Lung (tissue), 12 donors: ENCODE measurements around the gene VEGFB. TPM values are rescaled to one million over a fixed set of nuclear protein-coding genes. Genes with fewer than 3 reads are reported as not detected.

Experiments
- ATAC-seq: fragments of 200-7000 bp; cut with Tn5 transposase; one replicate; pipeline ENCODE4 v1.9.1; 2020; ENCODE audit warnings: moderate number of reproducible peaks; ENCODE audit not compliant: insufficient read depth, low FRiP score
- DNase-seq, 3 donors: peaks; one replicate each; pipeline ENCODE4 v3.0.0-alpha.2; 2013 to 2017
- H3K27ac ChIP-seq, 2 donors: one replicate each; pipeline ENCODE4 v1.5.1; 2013; ENCODE audit warnings: mild to moderate bottlenecking in 2 of 2, moderate library complexity in 2 of 2, control low read depth in 1 of 2, inconsistent platforms in 1 of 2, low read depth in 1 of 2, low read length in 1 of 2
- H3K27me3 ChIP-seq, 3 donors: one replicate each; pipeline ENCODE4 v1.5.1; 2013; ENCODE audit warnings: low read length in 2 of 3; ENCODE audit not compliant: control insufficient read depth in 3 of 3, insufficient read depth in 3 of 3
- H3K36me3 ChIP-seq, 4 donors: one replicate each; pipeline ENCODE4 v1.5.1; 2013; ENCODE audit warnings: low read length in 4 of 4, mild to moderate bottlenecking in 1 of 4, moderate library complexity in 1 of 4; ENCODE audit not compliant: control insufficient read depth in 4 of 4, insufficient read depth in 4 of 4
- H3K4me1 ChIP-seq, 5 donors: one replicate each; pipeline ENCODE4 v1.5.1; 2013; ENCODE audit warnings: low read length in 5 of 5, mild to moderate bottlenecking in 2 of 5, moderate library complexity in 1 of 5; ENCODE audit not compliant: control insufficient read depth in 5 of 5, insufficient read depth in 5 of 5
- H3K4me3 ChIP-seq: one replicate; pipeline ENCODE4 v1.5.1; 2013; ENCODE audit warnings: mild to moderate bottlenecking, control low read depth, moderate library complexity
- H3K9ac ChIP-seq, 2 donors: one replicate each; pipeline ENCODE4 v1.5.1; 2013; ENCODE audit warnings: low read length in 2 of 2, control low read depth in 1 of 2; ENCODE audit not compliant: insufficient read depth in 1 of 2
- H3K9me3 ChIP-seq, 4 donors: one replicate each; pipeline ENCODE4 v1.5.1; 2013; ENCODE audit warnings: low read length in 3 of 4, mild to moderate bottlenecking in 1 of 4, moderate library complexity in 1 of 4; ENCODE audit not compliant: control insufficient read depth in 4 of 4, insufficient read depth in 3 of 4
- CTCF ChIP-seq: IDR thresholded peaks from 2 replicates; pipeline ENCODE4 v1.5.1; 2012; ENCODE audit warnings: mild to moderate bottlenecking; ENCODE audit errors: control extremely low read depth, extremely low read depth
- WGBS, 2 donors: extraction: QIAGEN DNeasy Blood & Tissue Kit; methylation state at CpG; one replicate each; pipeline ENCODE4 v1.1.7; 2013; 5-methylcytosine and 5-hydroxymethylcytosine counted together
- polyA plus RNA-seq, 2 donors: library from polyadenylated mRNA; stranded (reverse); fragments of 200-250 nt; gene quantifications; one replicate each; pipeline ENCODE4 v1.2.1, GENCODE V29; 2013
- total RNA-seq, 2 donors: library from RNA; depleted of rRNA in 1 of 2; stranded (reverse); fragments of >200 nt in 1 of 2; gene quantifications; one replicate each; pipeline ENCODE4 v1.2.1, GENCODE V29; 2014 to 2021
- donor health status: control.
- donor health status: control.
- donor health status: Bipolar disorder and iron deficiency.
- donor health status: healthy.
- donor health status: DM: yes; HTN: yes; CAD: no.

The VEGFB gene
- total and polyA plus RNA-seq, 4 donors, result 37.8 to 124 (median 79.4) TPM

GRCh38 chr11:64235437-64236161, 1.2 kb downstream of the VEGFB start:
- Histone ChIP-seq H3K4me1 (peaks cover 0 to 29% (median 23%) of the 10 kb centered on the region in 5 donors), H3K27ac (peak overlapping the region; percentile 68 to 86), H3K4me3 (peak overlapping the region; percentile 69), H3K27me3 (no peaks in the 10 kb centered on the region), H3K9ac (no peak overlapping the region), H3K9me3 (no peaks in the 10 kb centered on the region), H3K36me3 (peaks cover 0 to 13% (median 5%) of the 10 kb centered on the region in 4 donors)
- DNase-seq (no peak), ATAC-seq (no peak)
- WGBS, 2 donors, result 88 to 91% methylated on average over 12 of the region's 12 CpGs
- no peak for TF ChIP-seq CTCF

- DNase-seq, result peak; percentile 35 to 63 (median 44)
- H3K27ac ChIP-seq, result peak overlapping the region in 1 of 2 donors; percentile 43
- 61 to 76% methylated on average over 12 of the region's 12 CpGs for WGBS, 2 donors
- no peaks in the 10 kb centered on the region for H3K27me3 ChIP-seq
- no peak for TF ChIP-seq CTCF
- no peak overlapping the region for H3K9ac ChIP-seq
- ATAC-seq, result no peak
- H3K4me1 ChIP-seq, result peaks cover 0 to 28% (median 24%) of the 10 kb centered on the region in 5 donors
- H3K9me3 ChIP-seq, result no peaks in the 10 kb centered on the region
- H3K4me3 ChIP-seq, result no peak overlapping the region
- H3K36me3 ChIP-seq, result peaks cover 0 to 13% (median 5%) of the 10 kb centered on the region in 4 donors
Measured at GRCh38 chr11:64237484-64237951, 3.1 kb downstream of the VEGFB start.

- DNase-seq (no peak), ATAC-seq (no peak)
- Histone ChIP-seq H3K36me3 (peaks cover 0 to 13% (median 5%) of the 10 kb centered on the region in 4 donors), H3K27me3 (no peaks in the 10 kb centered on the region), H3K4me1 (peaks cover 0 to 31% (median 24%) of the 10 kb centered on the region in 5 donors), H3K9ac (no peak overlapping the region), H3K9me3 (no peaks in the 10 kb centered on the region), H3K27ac (peak overlapping the region in 1 of 2 donors; percentile 19), H3K4me3 (no peak overlapping the region)
- 84 to 86% methylated on average over 9 of the region's 9 CpGs for WGBS, 2 donors
- TF ChIP-seq CTCF, result no peak
Measured at GRCh38 chr11:64238076-64238475, 3.7 kb downstream of the VEGFB start.
